H1 (cell line): ENCODE data around the gene MPV17.

Source experiments
- CTCF ChIP-seq, 3 experiments: IDR thresholded peaks; 1 replicate in 2 of 3; 2 replicates in 1 of 3; pipeline versions ENCODE4 v1.5.1 to v1.6.1; 2011; ENCODE audit warnings: low read length in 3 of 3, mild to moderate bottlenecking in 3 of 3, inconsistent platforms in 2 of 3, low read depth in 1 of 3, moderate library complexity in 1 of 3; ENCODE audit not compliant: insufficient read depth in 1 of 3; ENCODE audit errors: control extremely low read depth in 1 of 3
- SRF ChIP-seq: IDR thresholded peaks from 2 replicates; pipeline ENCODE4 v1.6.1; 2011; ENCODE audit warnings: mild to moderate bottlenecking, low read depth, low read length, moderate library complexity

GRCh38 chr2:27324720-27325119, 1.8 kb upstream of the MPV17 start:
- TF ChIP-seq CTCF (IDR thresholded peaks at IDR 0.05; ENCODE audit: control extremely low read depth in 1 of 3, insufficient read depth in 1 of 3, low read depth in 1 of 3, low read length in 3 of 3) (no peak), SRF (no peak)
